BLaER1 (cell line): ENCODE data around the gene PHACTR3.
"Not testable (repeated sequence)": the region's sequence is repeated elsewhere in the genome, so short reads cannot be mapped to it uniquely, and the experiment has no call there.

Source experiments
- H3K27ac ChIP-seq: shearing (Covaris generic); formaldehyde crosslinking; 2 replicates; pipeline ENCODE4 v1.8.1; 2022
- H3K27me3 ChIP-seq: shearing (Covaris generic); formaldehyde crosslinking; 2 replicates; pipeline ENCODE4 v1.8.1; 2022
- H3K36me3 ChIP-seq: shearing (Covaris generic); formaldehyde crosslinking; 2 replicates; pipeline ENCODE4 v1.8.1; 2022
- H3K4me1 ChIP-seq: shearing (Covaris generic); formaldehyde crosslinking; 2 replicates; pipeline ENCODE4 v1.8.1; 2022
- H3K4me2 ChIP-seq: shearing (Covaris generic); formaldehyde crosslinking; 2 replicates; pipeline ENCODE4 v1.8.1; 2022
- H3K4me3 ChIP-seq: shearing (Covaris generic); formaldehyde crosslinking; 2 replicates; pipeline ENCODE4 v1.8.1; 2022
- H3K9ac ChIP-seq: shearing (Covaris generic); formaldehyde crosslinking; 2 replicates; pipeline ENCODE4 v1.8.1; 2022
- H3K9me3 ChIP-seq: shearing (Covaris generic); formaldehyde crosslinking; 2 replicates; pipeline ENCODE4 v1.8.1; 2022
- H4K20me1 ChIP-seq: shearing (Covaris generic); formaldehyde crosslinking; 2 replicates; pipeline ENCODE4 v1.8.1; 2022
- Cebpa-rat ChIP-seq: shearing (Covaris generic); IDR thresholded peaks from 2 replicates; pipeline ENCODE4 v1.8.1; 2022

Gene PHACTR3

GRCh38 chr20:59603781-59604541, at the start of gene PHACTR3:
Gene PHACTR3 (plus strand): TSS chr20:59604540. CDS start chr20:59605015, 475 bp downstream.
- H3K36me3 ChIP-seq = peaks cover 73% of the 10 kb centered on the region
- H3K4me1 ChIP-seq = peaks cover 94% of the 10 kb centered on the region
- peaks cover 100% of the 10 kb centered on the region for H4K20me1 ChIP-seq
- H3K27ac ChIP-seq = peak within 1 kb of the TSS; percentile 96
- TF ChIP-seq Cebpa-rat = no peak
- H3K27me3 ChIP-seq = no peaks in the 10 kb centered on the region
- H3K4me3 ChIP-seq = peak within 1 kb of the TSS; percentile 63
- peak within 1 kb of the TSS; percentile 76 for H3K9ac ChIP-seq
- H3K9me3 ChIP-seq = no peaks in the 10 kb centered on the region
- H3K4me2 ChIP-seq = peak within 1 kb of the TSS; percentile 99

- not testable (repeated sequence) for H3K4me1 ChIP-seq, H3K9ac ChIP-seq, H3K27me3 ChIP-seq, H3K9me3 ChIP-seq, H3K27ac ChIP-seq, H4K20me1 ChIP-seq, H3K4me2 ChIP-seq, H3K4me3 ChIP-seq, H3K36me3 ChIP-seq
Observed at GRCh38 chr20:59557733-59558529, 46.4 kb upstream of the PHACTR3 start.

- Histone ChIP-seq H3K27ac (no peak overlapping the region), H3K4me3 (no peak overlapping the region), H3K4me1 (no peaks in the 10 kb centered on the region), H3K9me3 (no peaks in the 10 kb centered on the region), H3K4me2 (no peak overlapping the region), H3K27me3 (no peaks in the 10 kb centered on the region), H3K36me3 (no peaks in the 10 kb centered on the region), H3K9ac (no peak overlapping the region), H4K20me1 (no peaks in the 10 kb centered on the region)
- no peak for TF ChIP-seq Cebpa-rat
Observed at GRCh38 chr20:59559024-59559817, 45.1 kb upstream of the PHACTR3 start.

GRCh38 chr20:59559863-59560262, 44.5 kb upstream of the PHACTR3 start:
- Histone ChIP-seq H3K4me3 (no peak overlapping the region), H3K9ac (no peak overlapping the region), H3K36me3 (no peaks in the 10 kb centered on the region), H3K27me3 (no peaks in the 10 kb centered on the region), H4K20me1 (no peaks in the 10 kb centered on the region), H3K4me2 (no peak overlapping the region), H3K9me3 (no peaks in the 10 kb centered on the region), H3K4me1 (no peaks in the 10 kb centered on the region), H3K27ac (no peak overlapping the region)
- TF ChIP-seq Cebpa-rat = no peak

GRCh38 chr20:59560588-59561227, 43.6 kb upstream of the PHACTR3 start:
- Histone ChIP-seq H3K9ac (no peak overlapping the region), H3K36me3 (no peaks in the 10 kb centered on the region), H4K20me1 (no peaks in the 10 kb centered on the region), H3K27me3 (no peaks in the 10 kb centered on the region), H3K27ac (no peak overlapping the region), H3K9me3 (no peaks in the 10 kb centered on the region), H3K4me3 (no peak overlapping the region), H3K4me1 (no peaks in the 10 kb centered on the region), H3K4me2 (no peak overlapping the region)
- TF ChIP-seq Cebpa-rat = no peak

- H3K4me1 ChIP-seq = no peaks in the 10 kb centered on the region
- no peak overlapping the region for H3K9ac ChIP-seq
- no peaks in the 10 kb centered on the region for H3K9me3 ChIP-seq
- no peak for TF ChIP-seq Cebpa-rat
- no peak overlapping the region for H3K4me3 ChIP-seq
- H3K4me2 ChIP-seq = no peak overlapping the region
- no peak overlapping the region for H3K27ac ChIP-seq
- no peaks in the 10 kb centered on the region for H3K27me3 ChIP-seq
- no peaks in the 10 kb centered on the region for H4K20me1 ChIP-seq
- H3K36me3 ChIP-seq = no peaks in the 10 kb centered on the region
Observed at GRCh38 chr20:59561228-59561605, 43.1 kb upstream of the PHACTR3 start.

GRCh38 chr20:59561614-59562277, 42.6 kb upstream of the PHACTR3 start:
- TF ChIP-seq Cebpa-rat = no peak
- Histone ChIP-seq H3K4me2 (no peak overlapping the region), H3K4me3 (no peak overlapping the region), H3K27me3 (no peaks in the 10 kb centered on the region), H3K9me3 (no peaks in the 10 kb centered on the region), H3K9ac (no peak overlapping the region), H3K27ac (no peak overlapping the region), H4K20me1 (no peaks in the 10 kb centered on the region), H3K36me3 (no peaks in the 10 kb centered on the region), H3K4me1 (no peaks in the 10 kb centered on the region)

- Histone ChIP-seq H3K4me1 (no peaks in the 10 kb centered on the region), H3K27me3 (no peaks in the 10 kb centered on the region), H3K36me3 (no peaks in the 10 kb centered on the region), H3K9me3 (no peaks in the 10 kb centered on the region), H3K4me3 (no peak overlapping the region), H3K4me2 (no peak overlapping the region), H4K20me1 (no peaks in the 10 kb centered on the region), H3K9ac (no peak overlapping the region), H3K27ac (no peak overlapping the region)
- TF ChIP-seq Cebpa-rat = no peak
Observed at GRCh38 chr20:59564171-59564570, 40.2 kb upstream of the PHACTR3 start.

- no peak overlapping the region for H3K27ac ChIP-seq
- no peaks in the 10 kb centered on the region for H3K9me3 ChIP-seq
- H3K4me2 ChIP-seq = no peak overlapping the region
- TF ChIP-seq Cebpa-rat = no peak
- H3K27me3 ChIP-seq = no peaks in the 10 kb centered on the region
- no peaks in the 10 kb centered on the region for H3K36me3 ChIP-seq
- H3K9ac ChIP-seq = no peak overlapping the region
- no peaks in the 10 kb centered on the region for H3K4me1 ChIP-seq
- no peaks in the 10 kb centered on the region for H4K20me1 ChIP-seq
- H3K4me3 ChIP-seq = no peak overlapping the region
Observed at GRCh38 chr20:59564943-59565342, 39.4 kb upstream of the PHACTR3 start.
